Endometrial microvascular endothelial cells (primary cell): ENCODE results near the gene NABP1. TPM values are rescaled to one million over a fixed set of nuclear protein-coding genes. Genes with fewer than 3 reads are reported as not detected.

Experiments used
- in situ Hi-C: cut with HindIII; loops from 2 replicates; pipeline ENCODE4 v1.10.0; 2017; ENCODE audit warnings: low sequenced_read_pairs, low pct_unique_long_range_greater_than_20kb; ENCODE audit errors: inconsistent ontology term
- total RNA-seq: library from RNA; depleted of rRNA; stranded (reverse); fragments of >200 nt; gene quantifications from one replicate; pipeline ENCODE4 v1.2.3, GENCODE V29; 2015; ENCODE audit errors: inconsistent ontology term

The NABP1 gene
- total RNA-seq, 1 donor from 2014 or later = 47.3 TPM

GRCh38 chr2:191675807-191676721 is 1.9 kb upstream of the NABP1 start:
- in situ Hi-C loops = loop anchor here (10.0 kb wide), 1 partner anchor 111 kb away; no protein-coding TSS in a partner anchor

- in situ Hi-C loops = loop anchor here (10.0 kb wide), 1 partner anchor 112 kb away; no protein-coding TSS in a partner anchor
Observed at GRCh38 chr2:191676790-191677645, 918 bp upstream of the NABP1 start.

GRCh38 chr2:191678437-191679100 is 633 bp downstream of the NABP1 start:
- in situ Hi-C loops = loop anchor here (10.0 kb wide), 1 partner anchor 114 kb away; no protein-coding TSS in a partner anchor

- in situ Hi-C loops = loop anchor here (10.0 kb wide), 1 partner anchor 115 kb away; no protein-coding TSS in a partner anchor
Observed at GRCh38 chr2:191679818-191680600, 2.1 kb downstream of the NABP1 start.

- in situ Hi-C loops = no loop called here
Observed at GRCh38 chr2:191680639-191681038, 2.7 kb downstream of the NABP1 start.

GRCh38 chr2:191682126-191682525 is 4.2 kb downstream of the NABP1 start:
- in situ Hi-C loops = no loop called here

- in situ Hi-C loops = no loop called here
Observed at GRCh38 chr2:191686066-191686465, 8.1 kb downstream of the NABP1 start.

GRCh38 chr2:191686729-191687128 is 8.8 kb downstream of the NABP1 start:
- in situ Hi-C loops = no loop called here

- in situ Hi-C loops = no loop called here
Observed at GRCh38 chr2:191687867-191688266, 9.9 kb downstream of the NABP1 start.

- in situ Hi-C loops = no loop called here
Observed at GRCh38 chr2:191688934-191689695, 11.2 kb downstream of the NABP1 start.

- in situ Hi-C loops = no loop called here
Observed at GRCh38 chr2:191690327-191690726, 12.4 kb downstream of the NABP1 start.

GRCh38 chr2:191691016-191691735 is 13.2 kb downstream of the NABP1 start:
- in situ Hi-C loops = no loop called here

GRCh38 chr2:191691898-191692297 is 14.0 kb downstream of the NABP1 start:
- in situ Hi-C loops = no loop called here

GRCh38 chr2:191692502-191693115 is 14.7 kb downstream of the NABP1 start:
- in situ Hi-C loops = no loop called here

- in situ Hi-C loops = no loop called here
Observed at GRCh38 chr2:191693166-191693565, 15.2 kb downstream of the NABP1 start.

GRCh38 chr2:191693778-191694177 is 15.8 kb downstream of the NABP1 start:
- in situ Hi-C loops = no loop called here

- in situ Hi-C loops = no loop called here
Observed at GRCh38 chr2:191696001-191696400, 18.1 kb downstream of the NABP1 start.
